Keratinocyte (primary cell): Measurements from ENCODE around the gene KCTD21. TPM values are rescaled to one million over a fixed set of nuclear protein-coding genes. Genes with fewer than 3 reads are reported as not detected.

Experiments
- DNase-seq: peaks from one replicate; pipeline ENCODE4 v3.0.0-alpha.2; 2011; ENCODE audit warnings: low read depth, missing footprints, low spot score
- FAIRE-seq: peaks from 2 replicates; lab custom pipeline; 2011; peaks lifted over from hg19 to GRCh38; lab: Jason Lieb, UNC
- H2AFZ ChIP-seq: 2 replicates; pipeline ENCODE4 v1.6.0; 2012; ENCODE audit warnings: low read length, control low read depth, inconsistent platforms; ENCODE audit not compliant: control insufficient read depth
- H3K27ac ChIP-seq: 2 replicates; pipeline ENCODE4 v1.5.1; 2011; ENCODE audit warnings: low read length; ENCODE audit not compliant: control insufficient read depth, insufficient read depth
- H3K27me3 ChIP-seq: 3 replicates; pipeline ENCODE4 v1.6.0; 2011; ENCODE audit warnings: low read length; ENCODE audit not compliant: control insufficient read depth, insufficient read depth; ENCODE audit errors: extremely low read depth
- H3K36me3 ChIP-seq, 2 experiments: 2 replicates in 1 of 2; 3 replicates in 1 of 2; pipeline ENCODE4 v1.5.1; 2011; ENCODE audit warnings: low read length in 2 of 2, mild to moderate bottlenecking in 1 of 2; ENCODE audit not compliant: control insufficient read depth in 2 of 2, insufficient read depth in 2 of 2; ENCODE audit errors: extremely low read depth in 1 of 2
- H3K4me1 ChIP-seq: 3 replicates; pipeline ENCODE4 v1.5.1; 2011; ENCODE audit warnings: low read length; ENCODE audit not compliant: control insufficient read depth, insufficient read depth; ENCODE audit errors: extremely low read depth
- H3K4me2 ChIP-seq: 3 replicates; pipeline ENCODE4 v1.6.0; 2011; ENCODE audit warnings: low read depth, low read length; ENCODE audit not compliant: control insufficient read depth, insufficient read depth; ENCODE audit errors: extremely low read depth
- H3K4me3 ChIP-seq, 3 experiments: fragments of 200-600 bp in 1 of 3; sonication (generic) in 1 of 3; 2 replicates in 2 of 3; 3 replicates in 1 of 3; pipeline ENCODE4 v1.5.1; 2011 to 2016; ENCODE audit warnings: low read length in 3 of 3, mild to moderate bottlenecking in 3 of 3, control low read depth in 2 of 3, inconsistent platforms in 1 of 3, low read depth in 1 of 3, mixed read lengths in 1 of 3, mixed run types in 1 of 3, moderate library complexity in 1 of 3; ENCODE audit not compliant: control insufficient read depth in 2 of 3, insufficient read depth in 2 of 3; ENCODE audit errors: extremely low read depth in 1 of 3
- H3K79me2 ChIP-seq: 2 replicates; pipeline ENCODE4 v1.6.0; 2012; ENCODE audit warnings: low read length; ENCODE audit not compliant: control insufficient read depth, insufficient read depth
- H3K9ac ChIP-seq: 3 replicates; pipeline ENCODE4 v1.6.0; 2011; ENCODE audit warnings: low read length; ENCODE audit not compliant: control insufficient read depth, insufficient read depth; ENCODE audit errors: extremely low read depth
- H3K9me1 ChIP-seq: 3 replicates; pipeline ENCODE4 v1.6.0; 2011; ENCODE audit warnings: low read length; ENCODE audit not compliant: control insufficient read depth, insufficient read depth; ENCODE audit errors: extremely low read depth
- H3K9me3 ChIP-seq: 2 replicates; pipeline ENCODE4 v1.5.1; 2012; ENCODE audit warnings: low read depth, low read length; ENCODE audit not compliant: control insufficient read depth
- H4K20me1 ChIP-seq: 3 replicates; pipeline ENCODE4 v1.6.0; 2011; ENCODE audit warnings: low read length; ENCODE audit not compliant: control insufficient read depth, insufficient read depth; ENCODE audit errors: extremely low read depth
- EZH2 ChIP-seq: IDR thresholded peaks from one replicate; pipeline ENCODE4 v1.6.1; 2012; ENCODE audit warnings: inconsistent platforms, mild to moderate bottlenecking, low read length, moderate library complexity
- dilution Hi-C: fragments of 300-500 bp; cut with MboI; formaldehyde crosslinking; loops from one replicate; pipeline ENCODE4 v1.7.0; 2020; ENCODE audit warnings: low sequenced_read_pairs; ENCODE audit not compliant: extremely low pct_ligation_motif_present
- polyA plus RNA-seq, 5 experiments: library from polyadenylated mRNA; depleted of rRNA in 3 of 5; stranded (reverse) in 3 of 5; stranded (forward) in 1 of 5; unstranded in 1 of 5; fragments of >200 nt; gene quantifications; 1 replicate in 1 of 5; 2 replicates in 3 of 5; 3 replicates in 1 of 5; pipeline versions ENCODE4 v1.2.1 to v1.2.3, GENCODE V29; 2011 to 2012; ENCODE audit warnings: missing spikeins in 2 of 5, low read depth in 1 of 5, low replicate concordance in 1 of 5
- TF ChIP-seq, protein P1 (sequence below), 3 experiments: IDR thresholded peaks in 1 of 3; conservative IDR thresholded peaks in 1 of 3; optimal IDR thresholded peaks in 1 of 3; 2 replicates in 2 of 3; 3 replicates in 1 of 3; pipeline versions ENCODE3 to v1.5.1; 2011; ENCODE audit warnings: low read length in 3 of 3, mild to moderate bottlenecking in 3 of 3, moderate library complexity in 2 of 3, control low read depth in 1 of 3, inconsistent platforms in 1 of 3; ENCODE audit not compliant: insufficient read depth in 2 of 3; ENCODE audit errors: extremely low read depth in 1 of 3

The KCTD21 gene
- polyA plus RNA-seq, 1 donor (not counting 4 experiments of a cell fraction or from before 2014, with no cell fraction given), result 10.4 TPM

GRCh38 chr11:78145511-78146025 is 42.9 kb downstream of the KCTD21 start:
- Histone ChIP-seq H3K9me3 (no peaks in the 10 kb centered on the region), H4K20me1 (no peaks in the 10 kb centered on the region), H3K4me1 (peaks cover 5% of the 10 kb centered on the region), H3K9ac (no peak overlapping the region), H3K36me3 (no peaks in the 10 kb centered on the region), H3K4me2 (no peak overlapping the region), H3K79me2 (peaks cover 5% of the 10 kb centered on the region), H2AFZ (no peak overlapping the region), H3K9me1 (no peaks in the 10 kb centered on the region), H3K4me3 (no peak overlapping the region), H3K27ac (no peak overlapping the region), H3K27me3 (no peaks in the 10 kb centered on the region)
- DNase-seq (no peak), FAIRE-seq (no peak)
- no peak for TF ChIP-seq EZH2
- TF ChIP-seq, protein P1, sequence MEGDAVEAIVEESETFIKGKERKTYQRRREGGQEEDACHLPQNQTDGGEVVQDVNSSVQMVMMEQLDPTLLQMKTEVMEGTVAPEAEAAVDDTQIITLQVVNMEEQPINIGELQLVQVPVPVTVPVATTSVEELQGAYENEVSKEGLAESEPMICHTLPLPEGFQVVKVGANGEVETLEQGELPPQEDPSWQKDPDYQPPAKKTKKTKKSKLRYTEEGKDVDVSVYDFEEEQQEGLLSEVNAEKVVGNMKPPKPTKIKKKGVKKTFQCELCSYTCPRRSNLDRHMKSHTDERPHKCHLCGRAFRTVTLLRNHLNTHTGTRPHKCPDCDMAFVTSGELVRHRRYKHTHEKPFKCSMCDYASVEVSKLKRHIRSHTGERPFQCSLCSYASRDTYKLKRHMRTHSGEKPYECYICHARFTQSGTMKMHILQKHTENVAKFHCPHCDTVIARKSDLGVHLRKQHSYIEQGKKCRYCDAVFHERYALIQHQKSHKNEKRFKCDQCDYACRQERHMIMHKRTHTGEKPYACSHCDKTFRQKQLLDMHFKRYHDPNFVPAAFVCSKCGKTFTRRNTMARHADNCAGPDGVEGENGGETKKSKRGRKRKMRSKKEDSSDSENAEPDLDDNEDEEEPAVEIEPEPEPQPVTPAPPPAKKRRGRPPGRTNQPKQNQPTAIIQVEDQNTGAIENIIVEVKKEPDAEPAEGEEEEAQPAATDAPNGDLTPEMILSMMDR (optimal IDR thresholded peaks at IDR 0.05 in 1 of 3, IDR thresholded peaks at IDR 0.05 in 1 of 3, conservative IDR thresholded peaks at IDR 0.05 in 1 of 3; ENCODE audit: extremely low read depth in 1 of 3, insufficient read depth in 2 of 3, low read length in 3 of 3), result no peak
- dilution Hi-C loops, result no loop called here

- Histone ChIP-seq H3K4me2 (peak overlapping the region; percentile 79), H3K79me2 (peaks cover 40% of the 10 kb centered on the region), H2AFZ (peak overlapping the region; percentile 100), H3K27me3 (no peaks in the 10 kb centered on the region), H3K4me3 (peak overlapping the region in 2 of 3 experiments; percentile 87 to 98), H3K9me3 (no peaks in the 10 kb centered on the region), H3K36me3 (no peaks in the 10 kb centered on the region), H3K9ac (peak overlapping the region; percentile 96), H3K9me1 (no peaks in the 10 kb centered on the region), H4K20me1 (no peaks in the 10 kb centered on the region), H3K4me1 (peaks cover 17% of the 10 kb centered on the region), H3K27ac (peak overlapping the region; percentile 92)
- dilution Hi-C loops, result no loop called here
- FAIRE-seq (no peak), DNase-seq (no peak)
- TF ChIP-seq EZH2, result no peak
- TF ChIP-seq, protein P1 (optimal IDR thresholded peaks at IDR 0.05 in 1 of 3, IDR thresholded peaks at IDR 0.05 in 1 of 3, conservative IDR thresholded peaks at IDR 0.05 in 1 of 3; ENCODE audit: extremely low read depth in 1 of 3, insufficient read depth in 2 of 3, low read length in 3 of 3), result no peak
Measured at GRCh38 chr11:78140392-78141077, 47.9 kb downstream of the KCTD21 start.
